ENCODE results near the gene TBX2.

The TBX2 gene

GRCh38 chr17:61387511-61388305 lies 11.9 kb upstream of the TBX2 start:
- no peak for DNase-seq

GRCh38 chr17:61388561-61389356 lies 10.9 kb upstream of the TBX2 start:
- no peak for DNase-seq

- peak; percentile 45 for DNase-seq
Observed at GRCh38 chr17:61389670-61390478, 9.8 kb upstream of the TBX2 start.

GRCh38 chr17:61390479-61390791 lies 9.2 kb upstream of the TBX2 start:
- DNase-seq: no peak

GRCh38 chr17:61391595-61392291 lies 7.9 kb upstream of the TBX2 start:
- no peak for DNase-seq

GRCh38 chr17:61392679-61393078 lies 7.0 kb upstream of the TBX2 start:
- DNase-seq: no peak

GRCh38 chr17:61393550-61393903 lies 6.1 kb upstream of the TBX2 start:
- no peak for DNase-seq

- DNase-seq: no peak
Observed at GRCh38 chr17:61393904-61394629, 5.6 kb upstream of the TBX2 start.

GRCh38 chr17:61394630-61395408 lies 4.8 kb upstream of the TBX2 start:
- no peak for DNase-seq

GRCh38 chr17:61395409-61395982 lies 4.1 kb upstream of the TBX2 start:
- no peak for DNase-seq

- no peak for DNase-seq
Observed at GRCh38 chr17:61395983-61396585, 3.6 kb upstream of the TBX2 start.

- DNase-seq: no peak
Observed at GRCh38 chr17:61396586-61397085, 3.0 kb upstream of the TBX2 start.

GRCh38 chr17:61397086-61397842 lies 2.4 kb upstream of the TBX2 start:
- DNase-seq: no peak

GRCh38 chr17:61398721-61399130 lies 917 bp upstream of the TBX2 start:
- DNase-seq: no peak

GRCh38 chr17:61400066-61400716 lies 548 bp downstream of the TBX2 start:
- DNase-seq: no peak

- no peak for DNase-seq
Observed at GRCh38 chr17:61400717-61401388, 1.2 kb downstream of the TBX2 start.

- no peak for DNase-seq
Observed at GRCh38 chr17:61401389-61402072, 1.9 kb downstream of the TBX2 start.

- DNase-seq: no peak
Observed at GRCh38 chr17:61402073-61402541, 2.5 kb downstream of the TBX2 start.
